CD4-positive, alpha-beta T cell treated with Interferon gamma for 1 hour (primary cell): ENCODE measurements around the gene AXDND1.
"Not testable (repeated sequence)": the region's sequence is repeated elsewhere in the genome, so short reads cannot be mapped to it uniquely, and the experiment has no call there.

ENCODE experiments used
- DNase-seq: peaks from one replicate; pipeline ENCODE4 v3.0.0-alpha.2; 2020

Gene AXDND1

DNA sequence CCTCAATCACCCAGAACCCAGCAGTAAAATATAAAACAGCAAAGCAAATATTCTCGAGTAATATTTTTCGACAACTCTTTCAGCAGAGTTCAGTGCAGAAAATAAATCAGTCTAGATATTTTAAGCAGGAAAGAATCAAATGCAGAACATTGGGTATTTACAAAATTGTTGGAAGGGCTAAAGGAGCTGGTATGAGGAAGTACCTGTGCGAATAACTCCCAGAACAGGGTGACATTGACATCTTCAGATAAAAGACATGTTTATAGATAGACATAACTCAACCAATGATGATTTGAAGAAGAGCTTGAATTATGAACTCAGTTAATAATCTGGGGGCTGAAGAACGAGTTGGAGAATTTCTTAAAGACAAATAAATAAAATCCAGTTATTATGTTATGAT lies 6.4 kb downstream of the AXDND1 start:
- no peak for DNase-seq

- DNase-seq = no peak
Measured at GRCh38 chr1:179376223-179376622, 10.5 kb downstream of the AXDND1 start.

GRCh38 chr1:179380299-179380698 lies 14.5 kb downstream of the AXDND1 start:
- no peak for DNase-seq

- no peak for DNase-seq
Measured at GRCh38 chr1:179384027-179384426, 18.3 kb downstream of the AXDND1 start.

GRCh38 chr1:179385510-179385909 lies 19.7 kb downstream of the AXDND1 start:
- DNase-seq = no peak

- no peak for DNase-seq
Measured at GRCh38 chr1:179393721-179394120, 27.9 kb downstream of the AXDND1 start.

GRCh38 chr1:179399399-179399798 lies 33.6 kb downstream of the AXDND1 start:
- not testable (repeated sequence) for DNase-seq

DNA sequence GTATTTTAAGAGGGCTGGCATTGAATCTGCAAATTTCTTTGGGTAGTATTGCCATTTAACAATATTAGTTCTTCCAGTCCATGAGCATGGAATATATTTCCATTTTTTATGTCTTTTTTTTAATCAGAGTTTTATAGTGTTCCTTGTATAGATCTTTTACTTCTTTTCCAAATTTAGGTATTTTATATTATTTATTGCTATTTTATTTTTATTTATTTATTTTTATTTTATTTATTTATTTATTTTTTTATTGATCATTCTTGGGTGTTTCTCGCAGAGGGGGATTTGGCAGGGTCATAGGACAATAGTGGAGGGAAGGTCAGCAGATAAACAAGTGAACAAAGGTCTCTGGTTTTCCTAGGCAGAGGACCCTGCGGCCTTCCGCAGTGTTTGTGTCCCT lies 52.0 kb downstream of the AXDND1 start:
- DNase-seq = not testable (repeated sequence)

DNA sequence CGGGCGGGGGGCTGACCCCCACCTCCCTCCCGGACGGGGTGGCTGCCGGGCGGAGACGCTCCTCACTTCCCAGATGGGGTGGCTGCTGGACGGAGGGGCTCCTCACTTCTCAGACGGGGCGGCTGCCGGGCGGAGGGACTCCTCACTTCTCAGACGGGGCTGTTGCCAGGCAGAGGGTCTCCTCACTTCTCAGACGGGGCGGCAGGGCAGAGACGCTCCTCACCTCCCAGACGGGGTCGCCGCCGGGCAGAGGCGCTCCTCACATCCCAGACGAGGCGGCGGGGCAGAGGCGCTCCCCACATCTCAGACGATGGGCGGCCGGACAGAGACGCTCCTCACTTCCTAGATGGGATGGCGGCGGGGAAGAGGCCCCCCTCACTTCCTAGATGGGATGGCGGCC lies 52.9 kb downstream of the AXDND1 start:
- not testable (repeated sequence) for DNase-seq

DNA sequence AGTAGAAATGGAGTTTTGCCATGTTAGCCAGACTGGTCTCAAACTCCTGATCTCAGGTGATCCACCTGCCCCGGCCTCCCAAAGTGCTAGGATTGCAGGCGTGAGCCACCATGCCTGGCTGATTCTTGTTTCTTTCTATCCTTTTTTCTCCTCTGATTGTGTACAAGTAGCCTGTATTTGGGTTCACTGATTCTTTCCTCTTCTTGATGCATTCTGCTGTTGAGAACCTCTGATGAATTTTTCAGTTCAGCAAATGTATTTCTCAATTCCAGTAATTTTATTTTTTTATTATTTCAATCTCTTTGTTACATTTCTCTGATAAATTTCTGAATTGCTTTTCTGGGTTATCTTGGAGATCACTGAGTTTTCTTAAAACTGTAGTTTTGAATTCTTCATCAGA lies 58.8 kb downstream of the AXDND1 start:
- DNase-seq = no peak

GRCh38 chr1:179425186-179425585 lies 59.4 kb downstream of the AXDND1 start:
- no peak for DNase-seq

DNA sequence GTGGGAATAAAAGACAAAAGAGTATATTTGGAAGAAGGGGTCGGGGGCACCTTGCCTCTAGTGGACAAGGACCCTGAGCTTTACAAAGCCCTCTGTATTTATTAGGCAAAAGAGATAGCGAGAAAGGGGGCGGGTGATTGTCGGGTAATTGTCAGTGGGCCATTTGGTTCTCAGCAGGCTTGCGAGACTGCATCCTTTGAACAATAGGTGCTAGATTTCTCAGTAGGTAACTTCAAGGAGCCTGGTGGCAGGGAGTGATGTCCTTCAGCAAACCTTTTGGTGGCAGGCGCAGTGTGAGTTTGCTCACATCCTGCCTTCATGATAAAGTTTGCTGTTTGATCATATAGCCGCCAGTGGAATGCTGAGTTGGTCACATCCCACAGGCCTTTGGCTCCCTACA lies 71.4 kb downstream of the AXDND1 start:
- no peak for DNase-seq

GRCh38 chr1:179439646-179440045 lies 73.9 kb downstream of the AXDND1 start:
- DNase-seq = not testable (repeated sequence)

- DNase-seq = not testable (repeated sequence)
Measured at GRCh38 chr1:179440301-179440700, 74.5 kb downstream of the AXDND1 start.

DNA sequence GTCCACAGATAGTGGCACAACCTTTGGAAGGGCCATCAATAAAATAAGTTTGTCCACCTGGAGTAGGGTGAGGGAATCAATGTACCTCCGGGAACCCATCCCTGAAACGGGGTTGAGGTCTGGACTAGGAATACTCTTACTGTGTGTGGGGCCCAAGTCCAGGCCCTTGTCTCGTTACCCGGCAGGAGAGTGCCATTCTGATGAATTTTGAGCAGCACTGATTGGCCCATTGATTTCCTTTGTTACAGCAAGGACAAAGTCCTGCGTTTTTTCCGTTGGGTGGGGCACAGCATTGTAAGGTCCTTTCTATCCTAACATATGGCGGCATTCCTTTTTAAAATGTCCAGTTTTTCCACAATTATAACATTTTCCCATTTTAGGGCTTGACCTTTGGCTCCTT lies 75.2 kb downstream of the AXDND1 start:
- no peak for DNase-seq

GRCh38 chr1:179441501-179441900 lies 75.7 kb downstream of the AXDND1 start:
- DNase-seq = no peak

DNA sequence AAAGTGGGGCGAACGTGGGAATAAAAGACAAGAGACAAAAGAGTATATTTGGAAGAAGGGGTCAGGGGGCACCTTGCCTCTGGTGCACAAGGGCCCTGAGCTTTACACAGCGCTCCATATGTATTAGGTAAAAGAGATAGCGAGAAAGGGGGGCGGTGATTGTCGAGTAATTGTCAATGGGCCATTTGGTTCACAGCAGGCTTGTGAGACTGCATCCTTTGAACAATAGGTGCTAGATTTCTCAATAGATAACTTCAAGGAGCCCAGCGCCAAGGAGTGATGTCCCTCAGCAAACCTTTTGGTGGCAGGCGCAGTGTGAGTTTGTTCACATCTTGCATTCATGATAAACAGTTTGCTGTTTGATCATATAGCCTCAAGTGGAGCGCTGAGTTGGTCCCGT lies 77.1 kb downstream of the AXDND1 start:
- DNase-seq = not testable (repeated sequence)

GRCh38 chr1:179445593-179445992 lies 79.8 kb downstream of the AXDND1 start:
- no peak for DNase-seq

GRCh38 chr1:179447489-179447888 lies 81.7 kb downstream of the AXDND1 start:
- no peak for DNase-seq

DNA sequence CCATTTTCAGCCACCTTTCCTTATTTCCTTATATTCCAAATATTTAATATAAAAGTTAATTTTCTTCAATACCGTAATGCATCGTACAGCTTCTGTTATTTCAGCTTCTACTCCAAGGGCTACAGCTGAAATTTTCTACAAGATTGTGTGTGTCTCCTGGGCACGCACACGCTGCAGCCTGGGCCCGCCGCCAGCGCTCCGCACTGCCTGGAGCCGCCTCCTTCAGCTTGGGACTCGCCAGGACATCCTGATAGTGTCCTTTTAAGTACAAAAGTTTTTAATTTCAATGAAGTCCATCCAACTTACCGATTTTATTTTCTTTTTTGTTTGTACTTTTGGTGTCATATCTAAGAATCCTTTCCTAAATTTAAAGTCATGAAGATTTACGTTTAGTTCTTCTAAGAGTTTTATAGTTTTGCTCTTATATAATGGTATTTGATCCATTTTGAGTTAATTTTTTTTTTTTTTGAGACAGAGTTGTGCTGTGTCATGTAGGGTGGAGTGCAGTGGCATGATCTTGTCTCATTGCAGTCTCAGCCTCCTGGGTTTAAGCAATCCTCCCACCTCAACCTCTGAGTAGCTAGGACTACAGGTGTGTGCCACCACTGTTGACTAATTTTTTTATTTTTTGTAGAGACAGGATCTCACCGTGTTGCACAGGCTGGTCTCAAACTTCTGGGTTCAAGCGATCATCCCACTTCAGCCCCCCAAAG lies 82.8 kb downstream of the AXDND1 start:
- DNase-seq = no peak

DNA sequence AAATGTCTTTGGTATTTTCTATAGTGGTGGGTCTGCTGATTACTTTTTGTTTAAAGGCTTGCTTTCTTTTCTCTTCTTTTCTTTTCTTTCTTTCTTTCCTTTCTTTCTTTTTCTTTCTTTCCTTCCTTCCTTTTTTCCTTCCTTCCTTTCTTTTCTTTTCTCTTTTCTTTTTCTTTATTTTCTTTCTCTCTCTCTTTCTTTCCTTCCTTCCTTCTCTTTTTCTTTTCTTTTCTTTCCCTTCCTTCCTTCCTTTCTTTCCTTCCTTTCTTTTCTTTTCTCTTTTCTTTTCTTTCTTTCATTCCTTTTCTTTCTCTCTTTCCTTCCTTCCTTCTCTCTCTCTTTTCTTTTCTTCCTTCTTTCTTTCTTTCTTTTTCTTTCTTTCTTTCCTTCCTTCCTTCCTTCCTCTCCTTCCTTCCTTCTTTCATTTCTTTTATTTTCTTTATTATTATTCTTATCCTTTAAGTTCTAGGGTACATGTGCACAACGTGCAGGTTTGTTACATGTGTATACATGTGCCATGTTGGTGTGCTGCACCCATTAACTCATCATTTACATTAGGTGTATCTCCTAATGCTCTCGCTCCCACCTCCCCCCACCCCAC lies 93.9 kb downstream of the AXDND1 start:
- not testable (repeated sequence) for DNase-seq

- DNase-seq = not testable (repeated sequence)
Measured at GRCh38 chr1:179465661-179466060, 99.9 kb downstream of the AXDND1 start.

DNA sequence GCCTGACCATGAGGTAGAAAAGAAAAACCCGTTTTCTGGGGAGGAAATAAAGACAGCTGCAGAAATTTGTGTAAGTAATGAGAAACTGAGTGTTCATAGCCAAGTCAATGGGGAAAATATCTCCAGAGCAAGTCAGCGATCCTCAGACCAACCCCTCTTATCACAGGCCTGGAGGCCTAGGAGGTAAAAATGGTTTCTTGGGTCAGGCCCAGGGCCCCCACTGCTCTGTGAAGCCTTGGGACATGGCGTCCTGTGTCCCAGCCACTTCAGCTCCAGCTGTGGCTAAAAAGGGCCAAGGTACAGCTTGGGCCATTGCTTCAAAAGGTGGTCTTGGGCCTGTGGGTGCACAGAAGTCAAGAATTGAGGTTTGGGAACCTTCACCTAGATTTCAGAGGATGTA lies 108.9 kb downstream of the AXDND1 start:
- no peak for DNase-seq

- DNase-seq = no peak
Measured at GRCh38 chr1:179476484-179476883, 110.7 kb downstream of the AXDND1 start.

- no peak for DNase-seq
Measured at GRCh38 chr1:179478370-179478769, 112.6 kb downstream of the AXDND1 start.
